ENCODE results near the gene FOXO3B. TPM values are rescaled to one million over a fixed set of nuclear protein-coding genes. Genes with fewer than 3 reads are reported as not detected.
"Not testable (repeated sequence)": the region's sequence is repeated elsewhere in the genome, so short reads cannot be mapped to it uniquely, and the experiment has no call there.

Gene FOXO3B
- total RNA-seq, 2 donors from 2014 or later = 3.8 to 9.6 TPM

GRCh38 chr17:18677381-18677780 lies 4.7 kb downstream of the FOXO3B start:
- DNase-seq (ENCODE audit: low spot score); H3K9me3 Mint-ChIP-seq; H3K4me1 Mint-ChIP-seq (ENCODE audit: low read depth in 2 of 2); H3K27ac Mint-ChIP-seq; H3K36me3 Mint-ChIP-seq; H3K27me3 Mint-ChIP-seq; H3K4me3 Mint-ChIP-seq; ATAC-seq: not testable (repeated sequence)

- not testable (repeated sequence) for H3K4me3 Mint-ChIP-seq; H3K27ac Mint-ChIP-seq; H3K4me1 Mint-ChIP-seq (ENCODE audit: low read depth in 2 of 2); H3K27me3 Mint-ChIP-seq; H3K9me3 Mint-ChIP-seq; DNase-seq (ENCODE audit: low spot score); H3K36me3 Mint-ChIP-seq; ATAC-seq
Observed at GRCh38 chr17:18676928-18677327, 5.2 kb downstream of the FOXO3B start.

GRCh38 chr17:18672395-18673227 lies 9.5 kb downstream of the FOXO3B start:
- not testable (repeated sequence) for H3K27me3 Mint-ChIP-seq; H3K27ac Mint-ChIP-seq; H3K4me1 Mint-ChIP-seq (ENCODE audit: low read depth in 2 of 2); H3K4me3 Mint-ChIP-seq; H3K9me3 Mint-ChIP-seq; DNase-seq (ENCODE audit: low spot score)
- peaks cover 21% of the 10 kb centered on the region for H3K36me3 Mint-ChIP-seq
- peak in 1 of 2 donors; percentile 27 for ATAC-seq

GRCh38 chr17:18668625-18669024 lies 13.5 kb downstream of the FOXO3B start:
- not testable (repeated sequence) for DNase-seq (ENCODE audit: low spot score); H3K4me1 Mint-ChIP-seq (ENCODE audit: low read depth in 2 of 2); H3K27me3 Mint-ChIP-seq; H3K4me3 Mint-ChIP-seq; ATAC-seq; H3K9me3 Mint-ChIP-seq; H3K27ac Mint-ChIP-seq
- H3K36me3 Mint-ChIP-seq = peaks cover 23% of the 10 kb centered on the region

GRCh38 chr17:18667535-18667934 lies 14.6 kb downstream of the FOXO3B start:
- H3K9me3 Mint-ChIP-seq; ATAC-seq; H3K27me3 Mint-ChIP-seq; H3K27ac Mint-ChIP-seq; H3K4me3 Mint-ChIP-seq; DNase-seq (ENCODE audit: low spot score); H3K4me1 Mint-ChIP-seq (ENCODE audit: low read depth in 2 of 2): not testable (repeated sequence)
- H3K36me3 Mint-ChIP-seq = peaks cover 34% of the 10 kb centered on the region

- H3K36me3 Mint-ChIP-seq = peaks cover 46% of the 10 kb centered on the region
- H3K27ac Mint-ChIP-seq; H3K4me3 Mint-ChIP-seq; DNase-seq (ENCODE audit: low spot score); ATAC-seq; H3K4me1 Mint-ChIP-seq (ENCODE audit: low read depth in 2 of 2); H3K27me3 Mint-ChIP-seq: not testable (repeated sequence)
- peaks cover 10% of the 10 kb centered on the region for H3K9me3 Mint-ChIP-seq
Observed at GRCh38 chr17:18666326-18666725, 15.8 kb downstream of the FOXO3B start.

GRCh38 chr17:18661924-18662624 lies 20.0 kb downstream of the FOXO3B start:
- not testable (repeated sequence) for DNase-seq (ENCODE audit: low spot score); H3K27ac Mint-ChIP-seq; H3K4me1 Mint-ChIP-seq (ENCODE audit: low read depth in 2 of 2); H3K4me3 Mint-ChIP-seq; H3K27me3 Mint-ChIP-seq; ATAC-seq
- peaks cover 26% of the 10 kb centered on the region for H3K36me3 Mint-ChIP-seq
- H3K9me3 Mint-ChIP-seq = peaks cover 10% of the 10 kb centered on the region

GRCh38 chr17:18650094-18650493 lies 32.0 kb downstream of the FOXO3B start:
- H3K9me3 Mint-ChIP-seq; H3K4me3 Mint-ChIP-seq; H3K27ac Mint-ChIP-seq; H3K36me3 Mint-ChIP-seq; H3K4me1 Mint-ChIP-seq (ENCODE audit: low read depth in 2 of 2); DNase-seq (ENCODE audit: low spot score): not testable (repeated sequence)
- peaks cover 9 to 12% of the 10 kb centered on the region in 2 donors for H3K27me3 Mint-ChIP-seq
- ATAC-seq = peak; percentile 67 to 68

- H3K27ac Mint-ChIP-seq; DNase-seq (ENCODE audit: low spot score); H3K4me1 Mint-ChIP-seq (ENCODE audit: low read depth in 2 of 2); H3K27me3 Mint-ChIP-seq; H3K4me3 Mint-ChIP-seq; H3K9me3 Mint-ChIP-seq; H3K36me3 Mint-ChIP-seq: not testable (repeated sequence)
- peak in 1 of 2 donors; percentile 2 for ATAC-seq
Observed at GRCh38 chr17:18644291-18644690, 37.8 kb downstream of the FOXO3B start, which contains the start of gene TBC1D28. Gene TBC1D28 (minus strand): TSS chr17:18644391. CDS start chr17:18641352, 3,039 bp downstream.

GRCh38 chr17:18643124-18643523 lies 39.0 kb downstream of the FOXO3B start:
- not testable (repeated sequence) for H3K27ac Mint-ChIP-seq; H3K9me3 Mint-ChIP-seq; H3K27me3 Mint-ChIP-seq; H3K36me3 Mint-ChIP-seq; ATAC-seq; H3K4me1 Mint-ChIP-seq (ENCODE audit: low read depth in 2 of 2); H3K4me3 Mint-ChIP-seq; DNase-seq (ENCODE audit: low spot score)

GRCh38 chr17:18638357-18638756 lies 43.8 kb downstream of the FOXO3B start:
- not testable (repeated sequence) for ATAC-seq; H3K27me3 Mint-ChIP-seq; H3K4me1 Mint-ChIP-seq (ENCODE audit: low read depth in 2 of 2); H3K27ac Mint-ChIP-seq; H3K9me3 Mint-ChIP-seq; DNase-seq (ENCODE audit: low spot score); H3K36me3 Mint-ChIP-seq; H3K4me3 Mint-ChIP-seq

- H3K4me1 Mint-ChIP-seq (ENCODE audit: low read depth in 2 of 2); DNase-seq (ENCODE audit: low spot score); H3K36me3 Mint-ChIP-seq; H3K27me3 Mint-ChIP-seq; H3K4me3 Mint-ChIP-seq; H3K9me3 Mint-ChIP-seq; ATAC-seq; H3K27ac Mint-ChIP-seq: not testable (repeated sequence)
Observed at GRCh38 chr17:18636237-18636636, 45.9 kb downstream of the FOXO3B start.

- not testable (repeated sequence) for H3K4me3 Mint-ChIP-seq; H3K27ac Mint-ChIP-seq; ATAC-seq; H3K9me3 Mint-ChIP-seq; H3K36me3 Mint-ChIP-seq; H3K4me1 Mint-ChIP-seq (ENCODE audit: low read depth in 2 of 2); H3K27me3 Mint-ChIP-seq; DNase-seq (ENCODE audit: low spot score)
Observed at GRCh38 chr17:18635773-18636172, 46.3 kb downstream of the FOXO3B start.

GRCh38 chr17:18634550-18635263 lies 47.4 kb downstream of the FOXO3B start:
- DNase-seq (ENCODE audit: low spot score) (peak; percentile 49), ATAC-seq (peak; percentile 24 to 65)
- not testable (repeated sequence) for H3K27me3 Mint-ChIP-seq; H3K4me1 Mint-ChIP-seq (ENCODE audit: low read depth in 2 of 2); H3K27ac Mint-ChIP-seq; H3K4me3 Mint-ChIP-seq; H3K36me3 Mint-ChIP-seq; H3K9me3 Mint-ChIP-seq

Measured in natural killer cell treated with Interleukin-12 subunit alpha and Interleukin-12 subunit beta and Interleukin-15 and Interleukin-18, amount 100 ng/mL, for 72 hours (primary cell).